ENCODE results near the gene DPYD.

The DPYD gene

DNA sequence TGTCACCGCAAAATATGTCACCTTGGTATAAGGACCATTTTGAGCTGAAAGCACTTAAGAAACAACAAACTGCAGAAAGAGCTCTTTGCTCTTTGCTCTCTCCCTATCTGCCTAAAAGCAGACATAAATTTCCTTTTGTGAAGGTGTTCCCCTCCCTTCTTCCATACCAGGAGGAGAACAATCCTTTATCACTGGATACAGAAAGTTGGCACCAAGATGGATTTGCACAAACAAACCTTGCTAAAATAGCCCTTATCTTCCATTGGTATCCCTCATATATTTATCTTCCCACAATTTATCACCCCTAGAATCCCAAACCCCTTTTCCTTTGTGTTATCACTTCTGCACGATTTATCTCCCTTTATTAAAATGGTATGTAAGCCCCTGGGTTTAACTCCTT is 51.4 kb downstream of the DPYD start:
- H3F3A ChIP-seq (ENCODE audit: insufficient read depth) = no peaks in the 10 kb centered on the region
- H3K4me3 ChIP-seq (ENCODE audit: insufficient read depth, low read length, poor library complexity, severe bottlenecking) = no peak overlapping the region
- TF ChIP-seq EZH2phosphoT487 (conservative IDR thresholded peaks at IDR 0.05; ENCODE audit: low read length) (no peak), CTCF (IDR thresholded peaks at IDR 0.05; ENCODE audit: insufficient read depth, low read length, poor library complexity, severe bottlenecking) (no peak)
- H3K9me3 ChIP-seq (ENCODE audit: insufficient read depth, low read length) = no peaks in the 10 kb centered on the region
- H3K79me2 ChIP-seq (ENCODE audit: insufficient read depth, low read length) = no peaks in the 10 kb centered on the region
- no peaks in the 10 kb centered on the region for H3K9me2 ChIP-seq (replicated peaks; ENCODE audit: insufficient read depth, low read length)
- no peaks in the 10 kb centered on the region for H4K20me1 ChIP-seq (ENCODE audit: low read depth, low read length)
- H2AFZ ChIP-seq (ENCODE audit: low read depth, low read length, severe bottlenecking) = no peak overlapping the region
- H3K36me3 ChIP-seq (ENCODE audit: low read length) = 0 out of 2 replicates have a peak, but pooled peaks cover 4% of the 10 kb centered on the region
- no peak overlapping the region for H3K4me2 ChIP-seq (ENCODE audit: low read depth, low read length, poor library complexity, severe bottlenecking)
- no peak overlapping the region for H3K9ac ChIP-seq (ENCODE audit: low read length)
- H3K27ac ChIP-seq (ENCODE audit: low read depth, low read length) = no peak overlapping the region
- H3K27me3 ChIP-seq (ENCODE audit: low read length) = no peaks in the 10 kb centered on the region

DNA sequence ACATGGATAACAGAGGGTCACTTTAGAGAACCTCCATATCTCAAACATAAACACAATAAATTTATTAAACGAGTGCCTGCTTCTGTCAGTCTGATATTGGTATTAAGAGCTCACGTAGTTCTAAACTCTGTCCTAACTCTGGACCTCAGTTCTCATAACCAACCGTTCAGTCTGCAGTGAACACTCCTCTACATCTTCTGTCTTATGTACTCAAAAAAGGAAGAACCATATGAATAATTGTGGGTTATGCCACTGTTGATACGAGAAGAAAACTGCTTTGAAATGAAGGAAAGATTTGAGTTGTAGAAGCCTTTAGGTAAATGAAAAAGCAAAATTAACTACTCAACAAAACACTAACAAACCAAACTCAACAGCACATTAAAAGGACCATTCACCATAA is 53.7 kb downstream of the DPYD start:
- Histone ChIP-seq H3K27ac (ENCODE audit: low read depth, low read length) (no peak overlapping the region), H2AFZ (ENCODE audit: low read depth, low read length, severe bottlenecking) (no peak overlapping the region), H3F3A (ENCODE audit: insufficient read depth) (no peaks in the 10 kb centered on the region), H3K9ac (ENCODE audit: low read length) (no peak overlapping the region), H4K20me1 (ENCODE audit: low read depth, low read length) (no peaks in the 10 kb centered on the region), H3K9me2 (replicated peaks; ENCODE audit: insufficient read depth, low read length) (no peaks in the 10 kb centered on the region), H3K4me2 (ENCODE audit: low read depth, low read length, poor library complexity, severe bottlenecking) (no peak overlapping the region), H3K36me3 (ENCODE audit: low read length) (0 out of 2 replicates have a peak, but pooled peaks cover 4% of the 10 kb centered on the region), H3K79me2 (ENCODE audit: insufficient read depth, low read length) (no peaks in the 10 kb centered on the region), H3K9me3 (ENCODE audit: insufficient read depth, low read length) (no peaks in the 10 kb centered on the region), H3K4me3 (ENCODE audit: insufficient read depth, low read length, poor library complexity, severe bottlenecking) (no peak overlapping the region), H3K27me3 (ENCODE audit: low read length) (no peaks in the 10 kb centered on the region)
- no peak for TF ChIP-seq EZH2phosphoT487 (conservative IDR thresholded peaks at IDR 0.05; ENCODE audit: low read length)
- TF ChIP-seq CTCF (IDR thresholded peaks at IDR 0.05; ENCODE audit: insufficient read depth, low read length, poor library complexity, severe bottlenecking) = no peak

DNA sequence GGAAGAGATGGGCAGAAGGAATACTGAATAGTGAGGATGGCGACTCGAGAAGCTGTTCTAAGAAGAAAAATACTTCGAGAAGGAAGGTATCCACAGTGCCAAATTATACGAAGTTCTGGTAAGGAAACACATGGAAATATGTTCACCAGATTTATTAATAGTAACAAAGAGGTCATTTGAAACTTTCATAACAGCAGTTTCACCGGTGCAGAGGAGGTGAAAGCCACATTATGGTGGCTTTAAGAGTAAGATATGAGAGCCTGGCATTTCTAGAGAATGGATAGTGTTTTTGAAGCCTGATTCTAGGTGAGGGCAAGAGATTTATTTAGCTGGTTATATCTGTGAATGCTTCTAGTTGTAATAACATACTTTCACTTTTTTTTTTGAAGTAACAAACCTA is 56.2 kb downstream of the DPYD start:
- Histone ChIP-seq H3K4me2 (ENCODE audit: low read depth, low read length, poor library complexity, severe bottlenecking) (no peak overlapping the region), H3K36me3 (ENCODE audit: low read length) (0 out of 2 replicates have a peak, but pooled peaks cover 4% of the 10 kb centered on the region), H3K79me2 (ENCODE audit: insufficient read depth, low read length) (no peaks in the 10 kb centered on the region), H3K27ac (ENCODE audit: low read depth, low read length) (no peak overlapping the region), H3K27me3 (ENCODE audit: low read length) (no peaks in the 10 kb centered on the region), H3F3A (ENCODE audit: insufficient read depth) (no peaks in the 10 kb centered on the region), H3K9me2 (replicated peaks; ENCODE audit: insufficient read depth, low read length) (no peaks in the 10 kb centered on the region), H4K20me1 (ENCODE audit: low read depth, low read length) (no peaks in the 10 kb centered on the region), H3K9ac (ENCODE audit: low read length) (no peak overlapping the region), H3K9me3 (ENCODE audit: insufficient read depth, low read length) (no peaks in the 10 kb centered on the region), H3K4me3 (ENCODE audit: insufficient read depth, low read length, poor library complexity, severe bottlenecking) (no peak overlapping the region), H2AFZ (ENCODE audit: low read depth, low read length, severe bottlenecking) (no peak overlapping the region)
- TF ChIP-seq EZH2phosphoT487 (conservative IDR thresholded peaks at IDR 0.05; ENCODE audit: low read length) = no peak
- no peak for TF ChIP-seq CTCF (IDR thresholded peaks at IDR 0.05; ENCODE audit: insufficient read depth, low read length, poor library complexity, severe bottlenecking)

Data from SU-DHL-6 (cell line).